ENCODE measurements around the gene DCBLD1. TPM values are rescaled to one million over a fixed set of nuclear protein-coding genes. Genes with fewer than 3 reads are reported as not detected.

Gene DCBLD1
- total and polyA plus RNA-seq, 2 donors (not counting 3 experiments of a cell fraction or from before 2014, with no cell fraction given) = 30.2 to 44.3 TPM

- Histone ChIP-seq H3K9ac (replicated peaks; ENCODE audit: extremely low read depth, insufficient read depth, low read length) (no peak overlapping the region), H3K27me3 (ENCODE audit: control insufficient read depth in 2 of 2, insufficient read depth in 2 of 2, low read length in 2 of 2) (no peaks in the 10 kb centered on the region), H3K4me2 (ENCODE audit: insufficient read depth, low read length) (peak overlapping the region; percentile 57), H3K27ac (ENCODE audit: insufficient read depth, low read depth, low read length) (no peak overlapping the region), H3K79me2 (ENCODE audit: control insufficient read depth, insufficient read depth, low read length) (peaks cover 35% of the 10 kb centered on the region), H3K9me3 (replicated peaks; ENCODE audit: control insufficient read depth, insufficient read depth, low read length) (no peaks in the 10 kb centered on the region), H3K4me3 (replicated peaks in 1 of 3; ENCODE audit: insufficient read depth in 1 of 3, low read depth in 1 of 3, low read length in 3 of 3) (no peak overlapping the region), H4K20me1 (replicated peaks; ENCODE audit: control insufficient read depth, extremely low read depth, insufficient read depth, low read length) (no peaks in the 10 kb centered on the region), H2AFZ (ENCODE audit: low read depth, low read length) (no peak overlapping the region), H3K36me3 (ENCODE audit: control insufficient read depth in 2 of 2, extremely low read depth in 1 of 2, insufficient read depth in 2 of 2, low read length in 2 of 2) (peaks cover 0 to under 1% of the 10 kb centered on the region in 2 experiments), H3K9me1 (replicated peaks; ENCODE audit: control insufficient read depth, extremely low read depth, insufficient read depth, low read length) (no peaks in the 10 kb centered on the region), H3K4me1 (ENCODE audit: control insufficient read depth, extremely low read depth, insufficient read depth, low read length) (peaks cover 25% of the 10 kb centered on the region)
- DNase-seq (ENCODE audit: low read depth, low spot score) (no peak), FAIRE-seq (no peak)
- ChIA-PET POLR2A (interaction anchor here (2.7 kb wide), 1 partner anchor 10 kb away, joined by 11 read pairs; no protein-coding TSS in a partner anchor), CTCF (interaction anchor here (0.7 to 5.8 kb wide), 12 partner anchors 10 to 125 kb away, joined by 3 to 47 read pairs (median 6); partner anchors contain the start of gene GOPC)
- dilution Hi-C loops (cut with MboI; ENCODE audit: extremely low pct_ligation_motif_present, low sequenced_read_pairs) = no loop called here
- TF ChIP-seq FOS (IDR thresholded peaks at IDR 0.05; ENCODE audit: borderline replicate concordance, insufficient read depth, low read length) = no peak
- TF ChIP-seq EZH2 (IDR thresholded peaks at IDR 0.05; ENCODE audit: borderline replicate concordance, low read depth, low read length, severe bottlenecking) = no peak
- no peak for TF ChIP-seq GATA2 (IDR thresholded peaks at IDR 0.05; ENCODE audit: insufficient read depth, insufficient read length, low read depth, low read length)
- TF ChIP-seq POLR2A (IDR thresholded peaks at IDR 0.05; ENCODE audit: low read depth, low read length) = no peak
- TF ChIP-seq CTCF (IDR thresholded peaks at IDR 0.05; ENCODE audit: extremely low read depth in 1 of 2, insufficient read depth in 1 of 2, low read depth in 1 of 2, low read length in 2 of 2) = no peak
- TF ChIP-seq POLR2AphosphoS5 (IDR thresholded peaks at IDR 0.05; ENCODE audit: insufficient read depth, low read depth, low read length) = no peak
- no peak for TF ChIP-seq MYC (IDR thresholded peaks at IDR 0.05; ENCODE audit: low read depth, low read length)
- TF ChIP-seq JUN (IDR thresholded peaks at IDR 0.05; ENCODE audit: borderline replicate concordance, insufficient read depth, insufficient read length, low read depth) = no peak
- TF ChIP-seq MAX (IDR thresholded peaks at IDR 0.05; ENCODE audit: insufficient read depth, insufficient read length) = no peak
- no TSS peak for BruUV-seq (replicated peaks)
- intact Hi-C loops (cut with micrococcal nuclease) = no loop called here
Measured at GRCh38 chr6:117481278-117481925, 1.1 kb upstream of the DCBLD1 start.

Measured in endothelial cell of umbilical vein (primary cell).